ENCODE results near the gene C10orf67.
A peak's percentile ranks its signal among the peaks of the same experiment; 100 is the strongest.

- no peak for TF ChIP-seq CTCF (conservative IDR thresholded peaks at IDR 0.05; ENCODE audit: low read depth in 2 of 2)
- TF ChIP-seq REST (IDR thresholded peaks at IDR 0.05; ENCODE audit: unreplicated experiment): no peak
- peak; percentile 99 for TF ChIP-seq EZH2 (IDR thresholded peaks at IDR 0.05; ENCODE audit: low read depth, unreplicated experiment)
- TF ChIP-seq POLR2AphosphoS5 (IDR thresholded peaks at IDR 0.05; ENCODE audit: low read depth): no peak
- TF ChIP-seq JUNB (IDR thresholded peaks at IDR 0.05; ENCODE audit: unreplicated experiment): no peak
- peak; percentile 96 for TF ChIP-seq EZH2phosphoT487 (IDR thresholded peaks at IDR 0.05; ENCODE audit: unreplicated experiment)
Measured at GRCh38 chr10:23194966-23195845, 149.4 kb downstream of the C10orf67 start.
